COLO668 (cell line): ENCODE measurements around the gene TRAPPC5.

ENCODE experiments used
- DNase-seq: peaks from one replicate; lab custom pipeline; 2025; ENCODE audit not compliant: unreplicated experiment; lab: John Stamatoyannopoulos, UW

The TRAPPC5 gene

DNA sequence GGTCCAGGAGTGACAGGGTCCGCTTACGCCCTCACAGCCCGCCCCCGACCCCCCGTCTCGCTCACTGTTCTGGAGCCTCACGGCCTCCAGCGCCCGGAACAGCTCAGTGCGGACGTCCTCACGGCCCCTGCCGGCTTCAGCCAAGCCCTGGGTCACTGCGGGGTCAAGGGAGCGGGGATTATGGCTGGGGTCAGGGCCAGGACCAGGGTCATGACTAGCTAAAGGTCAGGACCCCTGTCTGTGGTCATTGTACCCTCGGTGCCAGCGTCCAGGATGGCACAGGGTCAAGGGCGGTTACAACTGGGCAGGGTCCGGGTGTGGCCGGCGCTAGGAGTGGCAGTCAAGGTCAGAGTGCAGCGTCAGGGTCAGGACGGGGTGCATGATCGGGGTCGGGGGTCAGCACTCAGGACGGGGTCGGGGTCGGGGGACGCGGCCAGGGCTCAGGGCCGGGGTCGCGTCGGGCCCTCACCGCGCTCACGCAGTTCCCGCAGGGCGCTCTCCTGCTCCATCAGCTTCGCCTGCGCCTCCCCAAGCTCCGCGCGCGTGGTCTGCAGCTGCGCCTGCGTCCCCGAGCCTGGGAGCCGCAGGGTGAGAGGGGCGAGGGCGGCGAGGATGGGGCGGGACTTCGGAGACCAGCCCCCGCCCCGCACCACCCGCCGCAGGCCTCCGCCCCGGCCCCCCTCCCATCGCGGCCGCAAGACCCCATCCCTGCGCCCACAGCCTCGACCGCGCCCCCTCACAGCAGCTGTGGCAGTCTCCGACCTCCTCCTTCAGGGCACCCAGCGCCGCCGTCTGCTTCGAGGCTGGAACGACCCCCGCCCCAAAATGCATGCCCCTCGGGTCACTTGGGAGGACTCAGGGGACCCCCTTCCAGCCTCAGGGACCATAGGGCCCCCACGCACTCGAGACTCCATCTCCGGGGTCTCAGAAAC lies 49.9 kb downstream of the TRAPPC5 start:
- DNase-seq, result no peak

DNA sequence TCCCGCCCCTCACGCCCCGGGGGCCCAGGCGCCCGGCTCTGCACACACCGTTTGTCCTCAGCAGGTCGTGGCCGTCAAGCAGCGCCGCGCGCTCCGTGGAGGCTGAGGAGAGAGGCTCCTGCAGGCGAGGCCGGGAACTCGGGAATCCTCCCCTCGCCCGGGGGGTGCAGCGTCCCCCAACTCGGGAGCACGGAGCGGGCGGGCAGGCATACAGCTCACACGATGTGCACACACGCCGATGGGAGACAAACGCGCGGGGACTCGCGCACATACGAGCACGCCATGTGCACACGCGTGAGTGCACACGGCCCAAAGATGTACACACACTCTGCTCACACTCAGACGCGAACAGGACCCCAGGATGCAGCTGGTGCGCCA lies 50.6 kb downstream of the TRAPPC5 start:
- DNase-seq, result no peak

DNA sequence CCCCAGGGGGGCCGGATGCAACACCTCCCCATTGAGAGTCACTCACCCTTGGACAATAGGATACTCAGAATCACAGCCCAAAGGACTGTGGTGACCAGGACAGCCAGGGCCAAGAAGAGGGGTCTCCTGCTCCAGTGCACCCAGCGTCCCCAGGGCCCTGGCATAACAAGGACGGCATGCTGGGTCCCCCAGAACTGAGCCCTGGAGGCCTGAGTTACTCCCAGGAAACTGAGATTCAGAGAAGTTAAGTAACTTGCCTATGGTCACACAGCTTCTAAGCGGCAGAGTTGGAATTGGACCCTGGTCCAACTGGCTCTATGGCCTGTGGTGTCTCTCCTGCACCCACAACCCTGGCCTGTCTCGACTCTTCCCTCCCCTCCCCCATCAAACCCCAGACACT lies 51.0 kb downstream of the TRAPPC5 start:
- DNase-seq, result no peak

DNA sequence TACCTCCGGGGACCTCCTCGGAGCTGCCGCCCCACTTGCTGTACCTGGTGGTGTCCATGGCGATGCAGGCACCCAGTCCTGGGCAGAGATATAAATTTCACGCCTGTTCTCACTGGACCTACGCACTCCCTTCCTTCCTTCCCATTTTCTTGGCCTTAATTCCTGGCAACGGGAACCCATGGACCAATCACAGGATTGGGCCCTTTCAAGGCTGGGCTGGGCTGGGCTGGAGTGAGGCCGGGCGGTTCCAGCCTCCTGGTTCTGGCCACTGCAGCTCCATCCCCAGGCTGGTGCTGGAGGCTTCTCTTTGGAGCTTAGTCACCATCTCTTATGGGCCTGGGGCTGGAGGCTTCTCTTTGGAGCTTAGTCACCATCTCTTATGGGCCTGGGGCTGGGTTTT lies 51.4 kb downstream of the TRAPPC5 start, which contains the start of gene CLEC4G:
TSS of gene CLEC4G (minus strand) at position 66 of the 400 bp plus-strand sequence. CDS start at position 58, 8 bp downstream.
- DNase-seq, result no peak

DNA sequence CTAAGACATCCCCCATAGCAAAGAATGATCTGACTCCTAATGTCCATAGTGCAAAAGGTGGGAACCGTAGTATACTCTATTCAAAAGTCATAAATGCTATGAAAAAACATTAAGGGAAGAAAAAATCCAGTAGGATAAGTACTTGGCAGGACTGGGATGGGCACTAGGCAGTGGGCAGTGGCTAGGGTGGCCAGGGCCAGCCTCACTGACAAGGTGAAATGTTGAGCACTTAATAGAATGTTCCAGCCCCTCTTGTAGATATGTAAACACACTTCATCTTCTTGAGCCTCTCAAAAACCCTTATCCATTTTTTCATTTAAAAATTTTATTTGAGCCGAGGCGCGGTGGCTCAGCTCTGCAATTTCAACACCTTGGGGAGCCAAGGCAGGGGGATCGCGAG lies 52.7 kb downstream of the TRAPPC5 start:
- no peak for DNase-seq

DNA sequence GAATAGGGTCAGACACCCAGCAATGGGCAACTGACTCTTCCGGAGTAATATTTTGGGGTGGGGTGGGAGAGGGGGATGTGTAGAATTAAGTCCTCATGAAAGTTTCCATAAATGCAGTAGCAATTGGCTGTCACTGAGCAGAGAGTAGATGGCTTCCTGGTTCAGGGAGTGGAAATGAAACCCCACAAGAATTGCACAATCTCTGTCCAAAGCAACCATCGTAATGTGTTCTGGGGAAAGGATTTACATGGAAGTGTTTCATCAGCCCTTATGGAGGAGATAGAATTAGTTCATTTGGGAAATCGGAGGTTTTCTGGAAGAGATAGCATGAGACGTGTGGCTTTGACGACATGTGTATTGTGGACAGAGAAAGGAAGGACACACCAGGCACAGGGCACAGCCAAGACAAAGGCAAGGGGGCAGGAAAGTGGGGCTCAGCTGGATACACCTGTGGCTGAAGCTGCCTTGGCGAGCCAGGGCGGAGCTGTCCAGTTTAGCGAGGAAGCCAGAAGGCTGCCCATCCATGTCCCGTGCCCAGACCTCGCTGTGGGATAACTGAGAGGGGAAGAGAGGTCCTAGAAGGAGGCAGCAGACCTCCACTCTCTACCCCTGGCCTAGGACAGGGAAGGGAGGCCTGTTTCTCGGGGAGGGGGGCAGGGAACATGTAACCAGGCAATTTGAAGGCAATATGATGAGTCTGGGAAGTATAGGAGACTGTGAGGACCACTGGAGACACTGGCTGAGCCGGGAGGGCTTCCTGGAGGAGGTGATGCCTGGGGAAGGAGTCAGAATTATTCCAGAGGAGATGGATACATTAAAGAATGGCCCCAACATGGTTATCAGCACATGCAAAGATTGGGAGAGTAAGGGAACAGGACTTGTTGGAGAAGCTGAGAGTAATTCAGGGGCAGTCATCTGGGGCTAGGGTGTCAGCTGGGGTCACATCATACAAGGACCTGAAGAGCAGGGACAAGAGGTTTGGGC lies 53.9 kb downstream of the TRAPPC5 start:
- DNase-seq, result no peak

DNA sequence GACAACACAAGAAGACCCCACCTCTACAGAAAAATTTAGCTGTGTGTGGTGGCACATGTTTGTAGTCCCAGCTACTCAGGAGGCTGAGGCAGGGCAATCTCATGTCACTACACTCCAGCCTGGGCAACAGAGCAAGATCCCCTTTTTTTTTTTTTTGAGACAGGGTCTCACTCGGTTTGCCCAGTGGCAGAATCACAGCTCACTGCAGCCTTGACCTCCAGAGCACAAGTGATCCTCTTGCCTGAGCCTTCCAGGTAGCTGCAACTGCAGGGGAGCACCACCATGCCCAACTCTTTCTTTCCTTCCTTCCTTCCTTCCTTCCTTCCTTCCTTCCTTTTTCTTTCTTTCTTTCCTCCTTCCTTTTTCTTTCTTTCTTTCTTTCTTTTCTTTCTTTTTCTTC lies 55.5 kb downstream of the TRAPPC5 start:
- no peak for DNase-seq

DNA sequence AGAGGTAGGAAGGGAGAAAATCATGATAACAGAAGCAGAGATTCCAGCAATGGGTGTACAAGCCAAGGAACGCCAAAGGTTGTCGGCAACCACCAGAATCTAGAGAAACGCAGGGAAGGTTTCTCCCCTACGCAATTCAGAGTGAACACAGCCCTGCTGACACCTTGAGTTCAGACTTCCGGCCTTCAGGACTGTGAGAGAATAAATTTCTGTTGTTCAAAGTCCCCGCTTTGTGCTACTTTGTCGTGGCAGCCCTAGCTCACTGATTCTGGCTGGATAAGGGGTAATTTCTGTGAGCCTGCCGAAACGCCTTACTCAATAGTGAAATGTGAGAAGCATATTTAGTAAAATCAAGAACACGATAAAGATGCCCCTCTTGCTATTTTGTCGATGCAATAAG lies 56.6 kb downstream of the TRAPPC5 start:
- DNase-seq, result no peak
